ENCODE results near the gene ADRM1. TPM values are rescaled to one million over a fixed set of nuclear protein-coding genes. Genes with fewer than 3 reads are reported as not detected.

ADRM1 gene
- total and polyA plus RNA-seq, 2 donors from 2014 or later: 64.4 to 79.4 TPM

GRCh38 chr20:62352402-62353288 is 49.8 kb downstream of the ADRM1 start:
- no peak overlapping the region for H3K4me3 ChIP-seq (ENCODE audit: low read length in 3 of 3)
- FAIRE-seq (no peak), DNase-seq (peak in 1 of 5 donors; percentile 48)
- H3K9ac ChIP-seq (ENCODE audit: low read length in 3 of 3): no peak overlapping the region
- H3K36me3 ChIP-seq (ENCODE audit: control insufficient read depth in 2 of 3, insufficient read depth in 3 of 3, low read length in 3 of 3): peaks cover 0 to 15% (median 4%) of the 10 kb centered on the region in 3 donors
- H3K9me3 ChIP-seq (ENCODE audit: control insufficient read depth in 2 of 3, insufficient read depth in 1 of 3, low read length in 3 of 3): no peaks in the 10 kb centered on the region
- intact Hi-C loops (cut with DNase I): no loop called here
- TF ChIP-seq CTCF (IDR thresholded peaks at IDR 0.05; ENCODE audit: borderline replicate concordance, extremely low read depth, insufficient read depth): peak; percentile 28
- peak overlapping the region; percentile 60 to 74 for H3K27ac ChIP-seq (ENCODE audit: low read depth in 2 of 2, low read length in 2 of 2)
- no peaks in the 10 kb centered on the region for H3K27me3 ChIP-seq (ENCODE audit: control insufficient read depth, insufficient read depth, low read length)
- peaks cover 0 to 42% (median 39%) of the 10 kb centered on the region in 3 donors for H3K4me1 ChIP-seq (ENCODE audit: control insufficient read depth in 2 of 3, insufficient read depth in 2 of 3, low read depth in 1 of 3, low read length in 3 of 3)

- intact Hi-C loops (cut with DNase I): no loop called here
- H3K4me3 ChIP-seq (ENCODE audit: low read length in 3 of 3): no peak overlapping the region
- no peaks in the 10 kb centered on the region for H3K27me3 ChIP-seq (ENCODE audit: control insufficient read depth, insufficient read depth, low read length)
- no peak for FAIRE-seq
- peaks cover 0 to 51% (median 46%) of the 10 kb centered on the region in 3 donors for H3K4me1 ChIP-seq (ENCODE audit: control insufficient read depth in 2 of 3, insufficient read depth in 2 of 3, low read depth in 1 of 3, low read length in 3 of 3)
- H3K27ac ChIP-seq (ENCODE audit: low read depth in 2 of 2, low read length in 2 of 2): peak overlapping the region; percentile 60 to 74
- H3K9me3 ChIP-seq (ENCODE audit: control insufficient read depth in 2 of 3, insufficient read depth in 1 of 3, low read length in 3 of 3): no peaks in the 10 kb centered on the region
- peak in 1 of 5 donors; percentile 43 for DNase-seq
- H3K36me3 ChIP-seq (ENCODE audit: control insufficient read depth in 2 of 3, insufficient read depth in 3 of 3, low read length in 3 of 3): peaks cover 0 to 11% (median 4%) of the 10 kb centered on the region in 3 donors
- H3K9ac ChIP-seq (ENCODE audit: low read length in 3 of 3): no peak overlapping the region
- no peak for TF ChIP-seq CTCF (IDR thresholded peaks at IDR 0.05; ENCODE audit: borderline replicate concordance, extremely low read depth, insufficient read depth)
These were observed 50.7 kb downstream of the ADRM1 start for GRCh38 chr20:62353289-62354030.

- TF ChIP-seq CTCF (IDR thresholded peaks at IDR 0.05; ENCODE audit: borderline replicate concordance, extremely low read depth, insufficient read depth): no peak
- intact Hi-C loops (cut with DNase I): no loop called here
- no peaks in the 10 kb centered on the region for H3K9me3 ChIP-seq (ENCODE audit: control insufficient read depth in 2 of 3, insufficient read depth in 1 of 3, low read length in 3 of 3)
- peak overlapping the region in 1 of 2 donors; percentile 74 for H3K27ac ChIP-seq (ENCODE audit: low read depth in 2 of 2, low read length in 2 of 2)
- H3K36me3 ChIP-seq (ENCODE audit: control insufficient read depth in 2 of 3, insufficient read depth in 3 of 3, low read length in 3 of 3): peaks cover 0 to 11% (median 4%) of the 10 kb centered on the region in 3 donors
- no peaks in the 10 kb centered on the region for H3K27me3 ChIP-seq (ENCODE audit: control insufficient read depth, insufficient read depth, low read length)
- DNase-seq (peak in 1 of 5 donors; percentile 48), FAIRE-seq (no peak)
- H3K4me3 ChIP-seq (ENCODE audit: low read length in 3 of 3): no peak overlapping the region
- peaks cover 0 to 58% (median 51%) of the 10 kb centered on the region in 3 donors for H3K4me1 ChIP-seq (ENCODE audit: control insufficient read depth in 2 of 3, insufficient read depth in 2 of 3, low read depth in 1 of 3, low read length in 3 of 3)
- no peak overlapping the region for H3K9ac ChIP-seq (ENCODE audit: low read length in 3 of 3)
These were observed 51.4 kb downstream of the ADRM1 start for GRCh38 chr20:62354031-62354808.

Measured in kidney (tissue), 14 donors.